ENCODE results near the gene SOX9. TPM values are rescaled to one million over a fixed set of nuclear protein-coding genes. Genes with fewer than 3 reads are reported as not detected.

SOX9 gene
- total and polyA plus RNA-seq, 2 of the 8 experiments (the other 6 are each of a cell fraction or from before 2014, with no cell fraction given) = 1.9 to 4.9 TPM

- TF ChIP-seq SIRT6 (IDR thresholded peaks at IDR 0.05; ENCODE audit: low read length) = no peak
- TF ChIP-seq RBBP5 (IDR thresholded peaks at IDR 0.05; ENCODE audit: borderline replicate concordance, low read depth, low read length) = no peak
- TF ChIP-seq SIN3A (conservative IDR thresholded peaks at IDR 0.05 in 1 of 2, IDR thresholded peaks at IDR 0.05 in 1 of 2; ENCODE audit: low read depth in 1 of 2, low read length in 2 of 2) = no peak
- no peak for TF ChIP-seq BCL11A (IDR thresholded peaks at IDR 0.05; ENCODE audit: low read depth in 2 of 2, low read length in 2 of 2)
- TF ChIP-seq, protein P1, sequence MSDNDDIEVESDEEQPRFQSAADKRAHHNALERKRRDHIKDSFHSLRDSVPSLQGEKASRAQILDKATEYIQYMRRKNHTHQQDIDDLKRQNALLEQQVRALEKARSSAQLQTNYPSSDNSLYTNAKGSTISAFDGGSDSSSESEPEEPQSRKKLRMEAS (IDR thresholded peaks at IDR 0.05) = no peak
- no peak for TF ChIP-seq SP2 (IDR thresholded peaks at IDR 0.05; ENCODE audit: low read length)
- TF ChIP-seq MAFK (IDR thresholded peaks at IDR 0.05; ENCODE audit: low read depth, low read length) = no peak
- TF ChIP-seq CBX8 (IDR thresholded peaks at IDR 0.05; ENCODE audit: borderline replicate concordance, low read depth, low read length) = no peak
Observed at GRCh38 chr17:72101526-72101925, 19.3 kb upstream of the SOX9 start (continued).
